Epithelial cell of prostate (primary cell): ENCODE results near the gene ITIH1.

Experiments
- DNase-seq: peaks from one replicate; pipeline ENCODE4 v3.0.0-alpha.2; 2011; ENCODE audit warnings: low read depth, low spot score
- H3K27ac ChIP-seq: fragments of 450-650 bp; 2 replicates; pipeline ENCODE4 v1.5.1; 2017; ENCODE audit warnings: mild to moderate bottlenecking

Gene ITIH1

DNA sequence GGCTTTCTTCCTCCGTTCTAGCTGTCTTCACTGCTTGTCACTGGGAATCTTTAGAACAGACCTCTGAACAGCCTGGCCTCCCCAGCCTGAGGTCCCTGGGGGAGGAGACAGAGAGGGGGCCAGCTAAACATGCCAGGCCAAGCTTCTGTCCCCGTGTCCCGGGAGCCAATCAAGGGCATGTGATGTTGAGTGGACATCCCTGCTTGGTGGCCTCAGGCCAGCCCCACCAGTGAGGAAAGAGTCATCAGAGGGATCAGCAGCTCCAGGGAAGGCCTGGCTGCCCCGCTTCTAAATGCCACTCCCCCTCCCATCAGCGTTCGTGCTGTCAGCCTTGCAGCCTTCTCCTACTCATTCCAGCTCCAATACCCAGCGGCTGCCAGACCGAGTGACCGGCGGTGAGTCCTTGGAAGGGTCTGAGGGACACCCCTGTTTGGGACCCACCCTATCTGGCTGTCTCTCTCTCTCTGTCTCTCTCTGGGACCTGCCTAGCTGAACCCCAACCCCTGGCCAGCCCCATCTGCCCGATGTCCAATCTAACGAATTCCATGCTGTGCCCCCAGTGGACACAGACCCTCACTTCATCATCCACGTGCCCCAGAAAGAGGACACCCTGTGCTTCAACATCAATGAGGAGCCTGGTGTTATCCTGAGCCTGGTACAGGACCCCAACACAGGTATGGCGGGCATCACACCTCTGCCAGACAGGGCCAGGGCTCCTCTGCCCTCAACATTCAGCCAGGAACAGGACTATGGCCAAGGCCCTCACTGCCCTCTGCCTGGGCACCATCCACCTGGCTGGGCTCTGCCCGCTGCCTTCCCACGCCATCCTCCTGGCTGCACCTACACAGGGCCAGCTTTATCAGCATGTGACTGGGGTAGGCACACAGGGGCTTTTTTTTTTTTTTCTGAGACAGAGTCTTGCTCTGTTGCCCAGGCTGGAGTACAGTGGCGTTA is 10.6 kb downstream of the ITIH1 start:
- DNase-seq, result no peak
- no peak overlapping the region for H3K27ac ChIP-seq

DNA sequence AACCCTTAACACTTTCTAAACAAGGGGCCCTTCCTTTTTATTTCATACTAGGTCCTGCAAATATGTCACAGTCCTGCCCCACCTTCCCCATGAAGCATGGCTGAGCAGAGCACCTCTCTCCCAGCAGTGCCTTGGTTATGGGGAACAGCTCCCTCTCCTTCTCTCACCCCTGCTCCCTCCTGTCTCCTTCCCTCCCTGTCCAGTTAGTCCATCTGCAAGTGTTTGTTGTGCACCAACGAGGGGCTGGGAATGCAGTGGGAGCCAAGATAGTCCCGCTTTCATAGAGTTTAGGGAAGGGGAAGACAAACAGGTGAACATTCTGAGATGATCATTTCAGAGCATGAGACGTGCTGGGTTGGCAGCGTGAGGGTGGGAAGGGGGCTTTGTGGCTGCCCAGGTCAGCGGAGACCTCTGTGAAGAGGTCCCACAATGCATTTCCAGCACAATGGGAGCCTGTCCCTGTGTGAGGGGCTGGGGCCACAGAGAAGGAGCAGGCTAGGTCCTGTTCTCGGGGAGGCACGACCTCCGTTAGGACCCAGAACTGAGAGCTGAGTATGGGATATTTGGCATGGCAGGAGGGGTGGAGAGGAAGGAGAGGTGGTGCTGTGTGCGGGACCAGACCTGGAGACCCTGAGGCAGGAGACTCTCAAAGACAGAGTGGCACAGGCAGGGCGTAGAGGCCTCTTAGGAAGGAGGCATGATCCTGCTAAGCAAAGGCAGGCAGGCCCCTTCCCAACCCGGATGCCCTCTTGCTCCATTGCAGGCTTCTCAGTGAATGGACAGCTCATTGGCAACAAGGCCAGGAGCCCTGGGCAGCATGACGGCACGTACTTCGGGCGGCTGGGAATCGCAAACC is 11.7 kb downstream of the ITIH1 start:
- no peak for DNase-seq
- H3K27ac ChIP-seq, result no peak overlapping the region

DNA sequence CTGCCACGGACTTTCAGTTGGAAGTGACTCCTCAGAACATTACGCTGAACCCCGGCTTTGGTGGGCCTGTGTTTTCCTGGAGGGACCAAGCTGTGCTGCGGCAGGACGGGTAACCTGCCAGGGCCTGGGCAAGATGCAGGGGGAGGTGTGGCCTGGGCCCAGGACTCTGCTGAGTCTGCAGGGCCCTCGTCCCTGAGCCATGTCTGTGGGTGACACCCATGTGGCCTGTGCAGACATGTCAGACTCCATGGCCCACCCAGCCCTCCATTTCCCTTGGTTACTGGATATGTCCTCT is 12.3 kb downstream of the ITIH1 start:
- no peak for DNase-seq

DNA sequence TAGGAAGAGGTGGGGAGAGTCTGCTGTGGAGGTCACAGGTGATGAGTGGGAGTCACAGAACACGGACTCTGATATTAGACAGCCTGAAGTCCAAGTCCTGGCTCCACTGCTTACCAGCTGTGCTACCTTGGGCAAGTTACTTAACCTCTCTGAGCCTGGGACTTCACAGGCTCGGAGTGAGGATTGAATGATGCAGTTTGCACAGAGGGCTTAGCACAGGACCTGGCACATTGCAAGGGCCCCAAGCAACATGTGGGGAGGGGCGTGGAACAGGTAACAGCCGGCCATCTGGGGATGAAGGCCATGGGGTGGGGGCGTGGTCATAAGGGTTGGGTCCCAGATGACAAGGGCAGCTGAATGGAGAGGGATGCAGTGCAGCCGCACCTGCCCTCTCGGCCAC is 12.9 kb downstream of the ITIH1 start:
- H3K27ac ChIP-seq, result no peak overlapping the region
- DNase-seq, result no peak

More for the DNA sequence above, 12.3 kb downstream of the ITIH1 start:
- H3K27ac ChIP-seq, result no peak overlapping the region

DNA sequence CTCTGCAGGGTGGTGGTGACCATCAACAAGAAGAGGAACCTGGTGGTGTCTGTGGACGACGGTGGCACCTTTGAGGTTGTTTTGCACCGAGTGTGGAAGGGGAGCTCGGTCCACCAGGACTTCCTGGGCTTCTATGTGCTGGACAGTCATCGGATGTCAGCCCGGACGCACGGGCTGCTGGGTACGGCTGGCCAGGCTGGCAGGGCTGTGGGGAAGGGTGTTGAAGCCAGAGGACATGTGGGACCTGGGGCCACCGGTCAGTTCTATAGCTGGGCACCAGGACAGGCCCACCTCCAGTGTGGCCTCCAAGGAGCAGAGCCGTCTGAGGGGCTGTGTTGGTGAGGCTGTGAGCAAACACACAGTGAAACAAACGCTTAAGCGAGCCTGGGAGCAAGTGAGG is 13.3 kb downstream of the ITIH1 start:
- H3K27ac ChIP-seq, result no peak overlapping the region
- DNase-seq, result no peak

DNA sequence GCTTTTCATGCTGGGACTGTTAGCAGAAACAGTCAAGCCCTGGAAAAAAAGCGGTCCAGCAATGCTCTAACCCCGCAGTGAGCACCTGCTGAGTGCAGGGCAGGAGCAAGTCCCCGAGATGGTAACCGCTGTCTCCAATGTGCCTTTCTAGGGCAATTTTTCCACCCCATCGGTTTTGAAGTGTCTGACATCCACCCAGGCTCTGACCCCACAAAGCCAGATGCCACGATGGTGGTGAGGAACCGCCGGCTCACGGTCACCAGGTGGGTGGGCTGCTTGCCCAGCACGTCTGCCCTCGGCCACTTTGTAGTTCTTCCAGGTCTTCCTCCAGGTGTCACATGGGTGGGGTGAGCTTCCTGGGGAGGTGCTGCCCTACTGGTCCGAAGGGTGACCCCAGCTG is 14.0 kb downstream of the ITIH1 start:
- H3K27ac ChIP-seq, result no peak overlapping the region
- no peak for DNase-seq

DNA sequence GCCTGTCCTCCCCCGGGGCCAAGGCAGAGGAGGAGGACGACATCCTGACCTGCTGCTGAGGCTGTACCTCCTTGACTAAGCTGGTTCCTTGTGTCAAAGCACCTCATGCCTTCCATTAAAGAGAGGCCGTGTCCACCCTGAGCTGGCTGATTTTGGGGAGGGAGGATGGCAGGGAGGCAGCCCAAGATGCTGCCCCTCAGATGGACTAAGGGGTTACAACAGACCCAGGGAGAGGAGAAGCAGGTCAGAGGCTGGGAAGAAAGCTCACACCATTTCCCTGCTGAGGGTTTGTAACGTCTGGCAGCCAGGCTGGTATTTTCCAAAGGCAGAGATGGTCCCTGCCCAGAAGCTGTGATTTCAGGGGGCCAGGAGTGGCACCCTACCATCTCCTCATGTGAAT is 14.5 kb downstream of the ITIH1 start:
- no peak for DNase-seq
- no peak overlapping the region for H3K27ac ChIP-seq

DNA sequence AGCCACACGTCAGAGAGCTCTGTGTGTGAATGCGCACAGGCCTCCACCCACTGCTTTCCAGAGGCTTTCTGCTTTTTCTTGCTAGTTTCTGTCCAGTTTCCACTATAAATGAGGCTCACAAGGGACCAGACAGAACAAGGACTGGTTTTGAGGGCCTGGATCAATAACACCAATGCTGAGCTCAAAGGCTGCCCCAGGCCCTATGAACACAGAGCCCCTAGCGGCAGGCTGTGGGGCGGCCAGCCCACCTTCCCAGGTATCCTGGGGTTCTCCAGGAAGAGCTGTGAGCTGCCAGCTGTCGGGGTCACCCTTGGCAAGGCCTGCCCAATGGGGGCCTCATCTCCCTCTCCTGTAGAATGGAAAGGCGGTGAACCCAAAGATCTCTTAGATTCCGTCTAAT is 15.0 kb downstream of the ITIH1 start:
- no peak overlapping the region for H3K27ac ChIP-seq
- DNase-seq, result no peak

DNA sequence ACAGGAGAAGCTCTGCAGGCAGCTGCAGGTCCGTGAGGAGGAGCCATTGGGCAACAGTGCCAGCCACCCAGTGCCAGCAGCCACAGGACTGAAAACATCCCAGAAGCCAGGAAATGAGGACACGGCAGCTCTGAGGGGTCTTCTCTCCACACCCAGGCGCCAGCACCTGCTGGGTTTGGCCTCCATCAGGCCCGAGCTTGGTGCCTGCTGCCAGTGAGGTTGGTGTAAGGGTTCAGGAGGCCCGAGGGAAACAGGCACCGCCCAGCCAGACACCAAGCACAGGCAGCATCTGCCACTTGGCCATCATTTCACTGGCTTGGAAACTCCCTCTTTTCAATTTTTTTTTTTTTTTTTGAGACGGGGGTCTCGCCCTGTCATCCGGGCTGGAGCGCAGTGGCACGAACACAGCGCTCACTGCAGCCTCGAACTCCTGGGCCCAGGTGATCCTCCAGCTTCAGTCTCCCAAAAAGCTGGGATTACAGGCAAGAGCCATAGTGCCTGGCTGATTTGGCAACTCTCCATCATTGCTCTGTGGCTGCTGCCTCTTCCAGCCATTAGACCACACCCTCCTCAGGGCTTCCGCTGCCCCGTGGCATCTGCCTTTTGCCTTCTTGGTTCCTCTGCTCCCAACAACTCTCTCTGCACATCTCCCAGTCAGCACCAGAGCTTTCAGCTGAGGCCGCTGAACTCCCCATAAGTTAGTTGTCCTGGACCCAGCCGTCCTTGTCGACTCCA is 15.7 kb downstream of the ITIH1 start:
- no peak overlapping the region for H3K27ac ChIP-seq
- DNase-seq, result no peak

DNA sequence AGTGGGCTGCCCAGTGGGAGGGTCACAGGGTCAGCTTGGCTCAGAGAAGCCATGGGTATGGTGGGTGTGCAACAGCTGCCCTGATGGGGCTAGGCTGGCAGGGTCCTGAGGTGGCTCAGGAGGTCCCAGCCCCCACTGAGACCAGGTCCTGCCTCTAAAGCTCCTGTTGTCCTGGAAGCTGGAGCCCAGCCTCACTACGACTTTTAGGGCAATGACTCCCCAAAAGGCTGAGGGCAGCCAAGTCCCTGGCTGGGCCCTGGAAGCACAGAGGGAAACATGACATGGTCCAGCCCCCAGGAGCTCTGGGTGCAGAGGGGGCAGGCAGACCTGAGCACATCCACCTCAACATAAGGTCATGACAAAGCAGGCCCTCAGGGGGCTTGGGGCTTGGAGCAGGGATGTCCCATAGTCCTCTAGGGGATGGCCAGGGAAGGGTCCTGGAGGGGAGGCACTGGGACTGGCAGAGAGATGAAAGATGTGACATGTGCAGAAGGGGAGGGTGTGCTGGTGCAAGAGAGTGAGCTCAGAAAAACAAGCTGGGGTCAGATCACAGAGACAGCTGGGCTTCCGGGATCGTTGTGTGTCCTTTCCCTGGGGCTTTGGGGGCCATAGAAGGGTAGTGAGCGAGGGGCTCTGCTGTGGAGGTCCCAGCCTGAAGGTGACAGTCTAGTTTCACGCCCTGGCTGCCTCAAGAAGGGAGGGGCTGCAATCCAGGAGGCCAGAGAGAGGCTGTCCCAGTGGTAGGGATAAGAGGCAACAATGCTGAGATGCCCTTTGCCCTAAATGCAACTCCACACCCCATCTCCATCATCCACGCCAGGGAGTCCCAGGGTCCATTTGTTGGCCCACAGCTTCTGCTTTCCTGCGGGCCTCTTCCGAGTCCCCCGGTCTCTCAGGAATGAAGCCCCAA is 16.6 kb downstream of the ITIH1 start:
- no peak overlapping the region for H3K27ac ChIP-seq
- no peak for DNase-seq

DNA sequence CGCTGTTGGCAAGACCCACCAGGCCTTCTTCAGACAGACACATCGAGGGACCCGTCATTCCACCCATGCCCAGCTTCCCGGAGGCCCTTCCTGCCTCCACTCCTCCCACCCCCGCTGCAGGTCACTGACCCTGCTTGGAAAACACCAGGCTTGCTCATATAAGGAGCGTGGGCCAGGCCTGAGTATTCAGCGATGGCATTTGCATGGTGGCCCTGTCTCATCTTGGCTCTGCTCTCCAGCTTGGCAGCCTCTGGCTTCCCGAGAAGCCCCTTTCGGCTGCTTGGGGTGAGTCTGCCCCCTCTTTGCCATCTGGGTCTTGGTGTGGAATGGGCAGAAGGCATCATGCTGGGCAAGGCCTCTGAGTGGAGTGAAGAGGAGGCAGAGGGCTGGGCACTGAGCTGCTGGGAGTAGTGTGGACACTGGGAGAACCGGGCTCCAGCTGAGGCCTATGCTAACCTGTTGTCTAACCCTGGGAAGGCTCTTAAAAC is 17.3 kb downstream of the ITIH1 start, which contains the start of gene ITIH3:
Gene ITIH3 (plus strand): TSS at position 185 of the 488 bp plus-strand sequence. CDS start 8 bp downstream, at position 193.
- no peak for DNase-seq
- no peak within 1 kb of the TSS for H3K27ac ChIP-seq

DNA sequence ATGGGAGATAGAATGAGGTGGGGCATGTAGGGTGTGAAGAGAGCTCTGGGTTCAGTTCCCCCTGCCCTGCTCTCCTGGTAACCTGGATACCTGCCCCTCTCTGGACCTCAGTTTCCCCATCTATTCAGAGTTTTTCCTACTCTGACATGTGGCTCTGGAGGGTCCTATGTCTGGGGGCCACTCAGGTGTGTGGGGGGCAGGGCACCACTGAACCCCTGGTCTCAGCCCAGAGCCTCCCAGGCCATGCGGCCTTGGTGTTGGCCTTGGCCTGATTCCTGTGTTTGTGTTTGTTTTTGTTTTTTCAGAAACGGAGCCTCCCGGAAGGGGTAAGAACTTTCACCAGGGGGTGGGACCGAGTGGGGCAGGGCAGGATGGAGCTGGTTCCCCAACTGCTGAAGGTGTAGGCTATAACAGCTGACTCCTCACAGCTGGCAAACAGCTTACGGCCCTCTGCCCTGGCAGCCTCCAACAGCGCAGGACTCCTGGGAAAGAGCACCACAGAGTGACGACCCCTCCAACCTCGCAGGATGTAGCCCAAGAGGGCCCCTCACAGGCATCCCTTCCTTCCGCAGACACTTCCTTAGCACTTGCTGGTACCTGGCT is 18.0 kb downstream of the ITIH1 start:
- H3K27ac ChIP-seq, result no peak overlapping the region
- no peak for DNase-seq

DNA sequence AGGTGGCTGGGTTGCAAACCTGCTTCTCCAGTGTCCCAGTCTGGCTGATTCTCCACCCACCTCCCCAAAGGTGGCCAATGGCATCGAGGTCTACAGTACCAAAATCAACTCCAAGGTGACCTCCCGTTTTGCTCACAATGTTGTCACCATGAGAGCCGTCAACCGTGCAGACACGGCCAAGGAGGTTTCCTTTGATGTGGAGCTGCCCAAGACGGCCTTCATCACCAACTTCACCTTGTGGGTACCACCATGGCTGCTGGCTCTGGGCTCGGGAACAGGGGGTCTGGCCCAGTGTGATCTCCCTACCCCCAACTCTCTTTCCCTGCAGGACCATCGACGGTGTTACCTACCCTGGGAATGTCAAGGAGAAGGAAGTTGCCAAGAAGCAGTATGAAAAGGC is 19.0 kb downstream of the ITIH1 start:
- no peak for DNase-seq

DNA sequence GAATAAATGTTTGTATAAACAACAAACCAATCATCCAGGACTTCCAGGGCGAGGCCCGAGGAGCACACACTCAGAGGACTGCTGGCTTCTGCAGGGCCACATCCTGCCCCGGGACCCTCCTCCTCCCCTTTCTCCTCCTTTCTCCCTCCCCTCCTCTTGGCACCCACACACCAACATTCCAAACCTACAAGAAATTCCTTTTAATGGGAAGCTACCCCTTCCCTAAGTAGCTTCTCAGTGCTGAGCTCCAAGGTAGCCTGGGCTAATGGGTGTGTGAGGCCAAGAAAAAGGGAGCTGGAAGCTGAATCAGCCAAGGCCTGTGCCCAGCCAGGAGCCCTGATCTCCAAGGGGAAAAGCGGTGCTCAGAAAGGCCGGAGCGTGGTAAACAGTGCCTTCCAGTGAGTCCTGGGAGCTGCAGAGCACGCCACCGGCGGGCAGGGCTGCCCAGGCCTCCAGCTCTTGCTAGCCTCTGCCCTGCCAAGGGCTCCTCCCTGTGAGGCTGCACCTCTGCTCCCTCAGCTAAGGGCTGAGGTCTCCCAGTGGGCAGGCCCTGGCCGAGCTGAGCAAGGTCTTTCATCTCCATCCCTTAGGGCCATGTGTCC is 21.1 kb downstream of the ITIH1 start:
- DNase-seq, result no peak
- H3K27ac ChIP-seq, result no peak overlapping the region

More for the DNA sequence above, 19.0 kb downstream of the ITIH1 start:
- H3K27ac ChIP-seq, result no peak overlapping the region

DNA sequence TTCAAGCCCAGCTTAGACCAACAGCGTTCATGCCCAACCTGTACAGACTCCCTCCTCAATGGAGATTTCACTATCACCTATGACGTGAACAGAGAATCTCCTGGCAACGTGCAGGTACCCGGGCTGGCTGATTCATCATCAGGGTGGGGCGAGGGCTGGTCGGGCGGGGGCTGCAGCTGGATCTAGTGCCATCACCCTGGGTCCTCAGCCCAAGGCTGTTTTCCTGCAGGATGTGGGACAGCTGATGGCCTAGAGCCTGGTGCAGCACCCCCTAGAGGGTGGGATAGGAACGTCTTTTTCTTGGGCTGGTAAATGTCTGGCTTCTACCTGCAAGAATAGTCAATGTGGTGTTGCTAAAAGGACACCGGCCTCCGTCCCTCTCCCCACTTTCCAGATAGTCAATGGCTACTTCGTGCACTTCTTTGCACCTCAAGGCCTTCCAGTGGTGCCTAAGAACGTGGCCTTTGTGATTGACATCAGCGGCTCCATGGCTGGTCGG is 21.6 kb downstream of the ITIH1 start:
- DNase-seq, result peak; percentile 26
- H3K27ac ChIP-seq, result no peak overlapping the region

DNA sequence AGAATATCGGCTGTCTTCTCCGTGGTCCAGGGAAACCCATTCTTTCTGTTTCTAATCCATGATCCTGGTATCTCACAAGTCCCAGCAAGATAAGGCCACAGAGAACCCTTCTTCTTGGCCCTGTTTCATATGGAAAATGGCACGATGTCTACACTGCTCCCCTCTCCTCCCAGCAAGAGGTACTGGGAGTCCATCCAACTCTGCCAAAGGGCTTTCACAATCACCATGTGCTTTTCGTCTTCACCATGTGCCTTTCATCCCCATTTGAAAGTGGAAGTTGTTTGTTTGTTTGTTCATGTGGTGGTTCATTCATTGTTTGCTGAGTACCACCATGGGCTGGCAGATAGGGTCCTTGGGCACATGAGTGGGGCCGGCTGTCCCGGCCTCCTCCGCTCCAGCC is 22.7 kb downstream of the ITIH1 start:
- DNase-seq, result no peak

DNA sequence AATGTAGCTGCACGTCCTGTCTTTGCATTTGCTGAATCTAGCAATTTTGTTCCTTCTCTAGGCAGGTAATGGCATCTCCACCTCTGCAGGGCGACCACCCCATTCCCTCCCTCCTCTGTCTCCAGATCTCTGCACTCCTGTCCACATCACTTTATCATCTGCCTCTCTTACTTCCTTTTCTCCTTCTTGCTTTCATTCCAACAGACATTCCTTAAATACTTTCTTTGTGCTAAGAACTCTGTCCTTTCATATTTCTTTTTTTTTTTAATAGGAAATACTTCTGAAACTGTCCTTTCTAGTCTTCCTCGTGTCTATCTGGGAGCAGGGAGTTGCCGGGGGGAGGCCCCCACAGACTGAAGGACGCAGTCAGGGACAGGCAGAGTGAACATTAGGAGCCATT is 24.4 kb downstream of the ITIH1 start:
- DNase-seq, result no peak
- no peak overlapping the region for H3K27ac ChIP-seq

More for the DNA sequence above, 22.7 kb downstream of the ITIH1 start:
- no peak overlapping the region for H3K27ac ChIP-seq

DNA sequence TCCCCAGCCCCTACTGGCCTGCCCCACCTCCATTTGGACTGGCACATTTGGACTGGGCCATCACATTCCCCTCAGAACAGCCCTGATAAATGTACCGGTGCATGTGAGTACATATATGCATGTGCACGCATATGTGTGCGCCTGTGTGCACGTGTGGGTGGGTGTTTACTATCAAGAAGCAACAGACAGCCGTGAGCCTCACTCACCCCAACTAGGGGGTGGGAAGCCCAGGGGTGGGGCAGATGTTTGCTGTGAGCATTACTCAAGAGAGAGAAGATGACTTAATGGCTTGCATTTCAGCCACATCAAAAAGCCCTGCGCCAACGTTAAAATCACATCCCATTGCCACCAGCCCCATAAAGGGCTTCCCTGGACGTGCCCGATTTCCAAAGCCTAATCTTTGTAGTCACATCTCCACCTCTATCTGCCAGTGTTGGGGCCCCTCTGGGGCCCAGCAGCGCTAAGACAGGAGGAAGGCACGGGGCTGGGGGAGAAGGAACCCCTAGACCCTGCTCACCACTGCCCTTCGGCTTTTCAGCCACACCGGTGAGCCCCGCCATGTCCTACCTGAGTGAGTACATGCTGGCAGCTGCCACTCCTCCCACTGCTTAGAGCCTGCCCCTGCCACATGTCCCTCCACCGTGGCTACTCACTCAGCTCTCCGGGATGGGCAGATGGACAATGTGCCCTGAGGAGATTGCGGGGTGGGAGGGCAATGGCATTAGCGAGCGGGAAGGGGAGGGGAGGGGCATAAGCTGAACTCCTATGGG is 28.1 kb downstream of the ITIH1 start:
- DNase-seq, result no peak
- no peak overlapping the region for H3K27ac ChIP-seq
